Effector memory CD4-positive, alpha-beta T cell (primary cell): Measurements from ENCODE around the gene HBEGF.

Experiments used
- DNase-seq, 3 donors: peaks; one replicate each; pipeline ENCODE4 v3.0.0-alpha.2; 2020
- H3K27ac ChIP-seq: 2 replicates; pipeline ENCODE4 v1.7.0; 2013; ENCODE audit warnings: mild to moderate bottlenecking, low read length, moderate library complexity; ENCODE audit not compliant: insufficient read depth, poor library complexity, severe bottlenecking
- H3K27me3 ChIP-seq: replicated peaks from 2 replicates; pipeline ENCODE4 v1.7.0; 2013; ENCODE audit warnings: mild to moderate bottlenecking, low read length; ENCODE audit not compliant: insufficient read depth, control insufficient read depth, poor library complexity, severe bottlenecking
- H3K36me3 ChIP-seq: 2 replicates; pipeline ENCODE4 v1.7.0; 2013; ENCODE audit warnings: mild to moderate bottlenecking, low read length, moderate library complexity; ENCODE audit not compliant: control insufficient read depth, insufficient read depth
- H3K4me1 ChIP-seq: 2 replicates; pipeline ENCODE4 v1.7.0; 2013; ENCODE audit warnings: low read length, mild to moderate bottlenecking; ENCODE audit not compliant: control insufficient read depth, insufficient read depth, poor library complexity, severe bottlenecking
- H3K4me3 ChIP-seq: 2 replicates; pipeline ENCODE4 v1.7.0; 2013; ENCODE audit warnings: low read length, low read depth, mild to moderate bottlenecking; ENCODE audit not compliant: insufficient read depth, poor library complexity, severe bottlenecking
- H3K9me3 ChIP-seq: 2 replicates; pipeline ENCODE4 v1.7.0; 2013; ENCODE audit warnings: mild to moderate bottlenecking, low read length, moderate library complexity; ENCODE audit not compliant: control insufficient read depth

The HBEGF gene

GRCh38 chr5:140294753-140295152 is 51.6 kb downstream of the HBEGF start:
- Histone ChIP-seq H3K36me3 (no peaks in the 10 kb centered on the region), H3K27ac (no peak overlapping the region), H3K4me3 (no peak overlapping the region), H3K9me3 (no peaks in the 10 kb centered on the region), H3K27me3 (no peaks in the 10 kb centered on the region), H3K4me1 (peaks cover 5% of the 10 kb centered on the region)
- DNase-seq, result no peak

- H3K27me3 ChIP-seq, result no peaks in the 10 kb centered on the region
- no peak overlapping the region for H3K27ac ChIP-seq
- H3K9me3 ChIP-seq, result no peaks in the 10 kb centered on the region
- H3K4me1 ChIP-seq, result peaks cover 5% of the 10 kb centered on the region
- H3K4me3 ChIP-seq, result no peak overlapping the region
- no peaks in the 10 kb centered on the region for H3K36me3 ChIP-seq
- DNase-seq, result no peak
These were observed 52.6 kb downstream of the HBEGF start for GRCh38 chr5:140293849-140294100.

GRCh38 chr5:140293091-140293848 is 53.1 kb downstream of the HBEGF start:
- no peak overlapping the region for H3K27ac ChIP-seq
- peaks cover 5% of the 10 kb centered on the region for H3K4me1 ChIP-seq
- no peaks in the 10 kb centered on the region for H3K36me3 ChIP-seq
- no peak for DNase-seq
- no peaks in the 10 kb centered on the region for H3K9me3 ChIP-seq
- H3K4me3 ChIP-seq, result no peak overlapping the region
- no peaks in the 10 kb centered on the region for H3K27me3 ChIP-seq

- no peaks in the 10 kb centered on the region for H3K27me3 ChIP-seq
- H3K4me3 ChIP-seq, result no peak overlapping the region
- no peak for DNase-seq
- no peaks in the 10 kb centered on the region for H3K9me3 ChIP-seq
- H3K27ac ChIP-seq, result no peak overlapping the region
- peaks cover 5% of the 10 kb centered on the region for H3K4me1 ChIP-seq
- H3K36me3 ChIP-seq, result no peaks in the 10 kb centered on the region
These were observed 54.0 kb downstream of the HBEGF start for GRCh38 chr5:140292212-140293036.

- no peaks in the 10 kb centered on the region for H3K9me3 ChIP-seq
- peaks cover 2% of the 10 kb centered on the region for H3K4me1 ChIP-seq
- H3K36me3 ChIP-seq, result no peaks in the 10 kb centered on the region
- no peaks in the 10 kb centered on the region for H3K27me3 ChIP-seq
- H3K27ac ChIP-seq, result no peak overlapping the region
- no peak overlapping the region for H3K4me3 ChIP-seq
- no peak for DNase-seq
These were observed 58.4 kb downstream of the HBEGF start for GRCh38 chr5:140287801-140288521.

DNA sequence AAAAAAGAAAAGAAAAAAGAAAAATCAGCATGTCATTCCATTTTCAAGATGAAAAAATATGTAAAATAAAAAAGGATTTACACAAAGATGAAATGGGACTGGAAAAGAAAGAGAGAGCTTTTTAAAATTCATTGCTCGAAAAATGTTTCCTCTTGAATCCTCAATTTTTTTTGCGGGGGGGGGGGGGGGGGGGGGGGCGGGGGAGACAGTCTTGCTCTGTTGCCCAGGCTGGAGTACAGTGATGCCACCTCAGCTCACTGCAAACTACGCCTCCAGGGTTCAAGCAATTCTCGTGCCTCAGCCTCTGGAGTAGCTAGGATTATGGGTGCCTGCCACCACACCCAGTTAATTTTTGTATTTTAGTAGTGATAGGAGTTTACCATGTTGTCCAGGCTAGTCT is 60.0 kb downstream of the HBEGF start:
- no peak for DNase-seq
- H3K36me3 ChIP-seq, result no peaks in the 10 kb centered on the region
- no peaks in the 10 kb centered on the region for H3K27me3 ChIP-seq
- no peak overlapping the region for H3K27ac ChIP-seq
- H3K4me3 ChIP-seq, result no peak overlapping the region
- no peaks in the 10 kb centered on the region for H3K4me1 ChIP-seq
- no peaks in the 10 kb centered on the region for H3K9me3 ChIP-seq

DNA sequence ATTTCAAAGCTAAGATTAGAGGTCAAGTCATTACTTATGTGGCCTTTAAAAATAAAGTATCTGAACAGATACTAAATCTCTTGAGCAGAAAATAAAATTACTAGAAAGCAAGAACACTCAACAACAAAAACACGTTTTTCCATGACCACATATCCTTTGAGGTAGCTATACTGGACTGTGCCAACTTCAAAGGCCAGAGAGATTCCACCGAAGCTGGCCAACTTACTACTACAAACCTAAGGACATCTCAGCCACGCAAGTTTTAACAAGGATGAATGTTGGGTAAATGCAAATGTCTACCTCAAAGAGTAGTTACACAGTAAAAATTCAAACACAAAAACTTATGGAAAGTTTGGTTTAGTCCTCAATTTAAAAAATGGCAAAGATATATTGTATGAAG is 62.4 kb downstream of the HBEGF start:
- Histone ChIP-seq H3K27ac (no peak overlapping the region), H3K9me3 (no peaks in the 10 kb centered on the region), H3K4me3 (no peak overlapping the region), H3K36me3 (peaks cover 5% of the 10 kb centered on the region), H3K4me1 (no peaks in the 10 kb centered on the region), H3K27me3 (no peaks in the 10 kb centered on the region)
- no peak for DNase-seq
